Inflammatory macrophage treated with lipopolysaccharide for 1 hour (primary cell): ENCODE measurements around the gene SLC41A3.
"Not testable (repeated sequence)": the region's sequence is repeated elsewhere in the genome, so short reads cannot be mapped to it uniquely, and the experiment has no call there.

Experiments used
- DNase-seq, 2 donors: peaks; one replicate each; pipeline ENCODE4 v3.0.0-alpha.2; 2020 to 2022

The SLC41A3 gene

DNA sequence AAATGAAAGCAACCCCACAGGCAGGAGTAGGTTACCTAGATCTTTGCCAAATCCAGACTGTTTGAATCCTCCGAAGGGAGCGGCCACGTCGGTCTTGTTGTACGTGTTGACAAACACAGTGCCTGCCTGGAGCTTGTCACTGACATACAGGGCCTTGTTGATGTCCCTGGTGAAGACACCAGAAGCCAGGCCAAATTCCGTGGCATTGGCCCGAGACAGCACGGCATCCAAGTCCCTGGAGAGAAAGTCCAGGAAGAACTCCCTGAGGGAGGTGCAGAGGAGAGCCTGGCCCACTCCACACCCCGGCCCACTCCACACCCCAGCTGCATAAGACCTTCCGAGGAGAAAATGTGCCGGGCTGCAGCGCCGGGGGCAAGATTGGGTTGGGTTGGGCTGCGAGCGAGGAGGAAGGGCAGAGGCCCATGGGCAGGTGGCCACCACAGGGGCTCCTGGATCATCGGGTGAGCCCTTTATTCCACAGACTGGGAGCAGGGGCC lies 21.8 kb upstream of the SLC41A3 start:
- no peak for DNase-seq

DNA sequence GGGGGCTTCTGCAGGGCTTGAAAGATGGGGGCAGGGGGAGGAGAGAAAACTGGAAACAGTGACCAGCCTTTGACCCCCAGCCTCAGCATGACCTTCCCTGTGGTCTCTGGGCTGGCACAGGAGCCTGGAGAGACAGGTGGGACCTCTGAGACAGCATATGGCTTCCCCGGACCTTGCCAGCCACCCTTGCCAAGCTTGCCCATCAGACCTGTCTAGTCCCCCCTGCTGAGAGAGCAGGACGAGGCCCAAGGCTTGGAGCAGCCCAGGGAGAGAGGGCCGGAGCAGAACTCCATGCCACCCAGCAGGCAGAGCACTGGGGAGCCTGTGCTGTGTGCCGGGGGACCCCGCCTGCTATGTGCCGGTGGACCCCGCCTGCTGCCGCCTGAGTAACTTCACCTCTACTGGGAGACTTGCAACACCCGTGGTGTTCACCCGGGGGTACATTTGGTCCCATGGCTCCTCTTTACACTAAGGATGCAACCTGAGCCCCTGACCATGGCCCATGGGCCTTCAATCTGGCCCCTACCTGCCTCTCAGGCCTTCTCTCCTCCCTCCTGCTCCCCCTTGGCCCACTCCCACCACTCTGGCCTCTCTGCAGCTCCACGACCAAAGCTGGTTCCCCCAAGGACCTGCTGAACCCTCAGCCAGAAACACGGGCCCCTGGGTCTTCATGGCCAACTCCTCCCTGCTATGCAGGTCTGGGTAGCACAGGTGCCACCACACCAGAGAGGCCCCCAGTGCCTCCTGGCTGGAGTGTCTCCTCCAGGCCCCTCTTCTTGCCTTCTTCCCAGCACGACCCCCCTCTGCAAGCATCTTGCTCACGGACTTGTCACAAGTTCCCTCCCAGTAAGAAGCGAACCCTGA lies 21.1 kb upstream of the SLC41A3 start:
- DNase-seq: no peak

DNA sequence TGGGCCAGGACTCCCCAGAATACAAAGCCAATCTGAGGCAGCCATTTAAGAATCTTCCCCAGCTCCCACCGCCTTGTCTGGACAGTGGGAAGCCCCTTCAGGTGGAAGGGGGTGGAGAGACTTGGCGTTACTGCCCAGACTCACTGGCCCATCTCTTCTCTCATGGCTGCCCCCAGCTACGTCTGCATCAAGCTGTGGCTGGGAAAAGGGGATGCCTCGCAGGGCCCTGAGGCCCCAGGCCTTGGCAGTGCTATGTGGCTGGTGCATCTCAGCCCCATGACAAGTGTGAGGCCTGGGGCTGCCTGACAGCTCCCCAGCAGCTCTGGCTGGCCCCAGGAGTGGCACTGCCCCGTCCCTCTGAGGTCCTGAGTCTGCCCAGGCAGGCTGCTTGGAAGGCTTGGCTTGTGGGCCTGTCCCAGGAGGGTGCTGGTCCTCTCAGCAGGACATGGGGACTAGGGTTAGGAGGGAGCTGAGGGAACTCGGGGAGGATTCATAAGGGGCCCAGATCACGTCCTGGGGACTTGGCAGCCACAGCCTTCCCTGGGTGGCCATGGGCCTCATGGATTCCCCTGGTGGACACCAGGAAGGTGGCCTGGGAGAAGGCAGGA lies 20.2 kb upstream of the SLC41A3 start:
- DNase-seq: no peak

DNA sequence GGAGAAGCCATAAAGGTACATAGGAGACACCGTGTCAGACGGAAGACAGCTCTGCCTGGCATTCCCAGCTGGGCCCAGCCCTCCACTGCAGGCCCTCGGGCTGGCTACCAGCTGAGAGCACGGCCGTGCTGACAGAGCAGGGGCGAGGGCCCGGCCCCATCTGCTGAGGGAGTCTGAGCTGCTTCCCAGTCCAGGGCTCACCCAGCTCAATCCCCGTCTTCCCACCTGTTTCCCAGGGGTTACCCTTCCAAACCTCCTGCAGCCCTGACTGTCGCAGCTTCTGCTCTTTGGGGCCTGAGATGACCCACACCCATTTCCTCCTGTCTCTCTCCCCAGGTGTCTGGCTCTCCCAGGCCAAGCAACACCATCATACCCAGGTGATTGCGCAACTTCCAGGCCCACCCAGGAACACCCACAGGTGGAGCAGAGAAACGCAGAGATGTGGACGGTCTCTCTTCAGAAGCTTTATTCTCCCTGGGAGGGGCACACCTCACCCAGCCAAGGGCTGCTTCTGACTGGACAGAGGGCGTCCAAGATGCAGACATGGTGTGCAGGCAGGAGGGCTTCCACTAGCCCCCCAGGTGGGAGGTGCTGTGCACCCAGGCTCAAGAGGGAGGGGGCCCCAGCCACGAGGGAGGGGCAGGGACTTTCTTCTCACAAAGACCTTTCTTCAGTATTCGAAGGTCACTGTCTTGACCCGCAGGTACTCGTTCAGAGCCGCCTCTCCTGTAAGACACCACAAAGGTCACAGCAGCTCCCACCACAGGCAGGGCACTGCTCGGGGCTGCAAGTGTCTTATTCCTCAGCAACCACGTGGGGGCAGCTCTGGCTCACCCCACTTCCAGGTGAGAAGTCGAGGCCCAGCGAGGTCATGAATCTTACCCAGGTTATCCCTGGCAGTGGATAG lies 19.4 kb upstream of the SLC41A3 start:
- no peak for DNase-seq

DNA sequence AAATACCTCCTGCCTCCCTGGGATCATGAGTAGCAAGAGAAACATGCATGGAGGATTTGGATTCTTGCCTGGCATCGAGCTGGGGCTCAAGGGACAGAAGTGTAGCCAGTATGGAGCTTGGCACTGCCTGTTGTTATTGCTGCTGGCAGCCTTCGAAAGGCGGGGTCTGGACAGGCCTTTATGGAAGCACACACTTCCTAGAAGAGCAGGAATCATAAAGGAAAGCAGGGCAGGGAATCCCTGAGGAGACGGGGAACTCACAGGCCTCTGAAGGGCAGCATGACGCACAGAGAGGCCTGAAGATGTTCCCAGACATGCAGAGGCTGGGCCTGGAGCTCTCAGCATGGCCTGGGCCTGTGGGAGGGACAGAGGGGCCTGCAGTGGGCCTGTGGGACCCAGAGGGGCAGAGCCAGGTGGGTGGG lies 18.6 kb upstream of the SLC41A3 start:
- DNase-seq: no peak

- DNase-seq: no peak
These were observed 18.1 kb upstream of the SLC41A3 start for GRCh38 chr3:126102011-126102410.

DNA sequence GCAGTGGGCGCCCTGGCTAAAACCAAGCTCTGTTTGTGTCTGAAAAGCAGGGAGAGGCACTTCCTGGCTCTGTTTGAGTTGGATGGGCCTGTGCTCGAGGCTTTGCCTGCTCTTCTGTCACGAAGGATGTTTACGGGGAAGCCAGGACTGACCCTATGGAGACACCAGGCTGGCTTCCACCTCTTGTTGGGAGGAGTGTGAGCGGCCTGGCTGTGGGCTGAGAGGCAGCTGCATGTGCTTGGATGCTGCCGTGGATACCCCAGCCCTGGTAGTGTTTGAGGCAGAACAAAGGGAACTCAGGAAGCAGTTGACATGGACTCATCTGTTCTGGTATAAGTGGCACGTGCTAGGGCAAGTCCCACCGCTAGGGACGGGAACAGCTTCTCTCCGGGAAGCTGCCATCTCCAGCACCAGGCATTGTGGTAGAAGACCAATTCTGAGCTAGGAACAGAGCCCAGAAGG lies 17.6 kb upstream of the SLC41A3 start:
- DNase-seq: no peak

GRCh38 chr3:126100634-126101301 lies 16.8 kb upstream of the SLC41A3 start:
- DNase-seq: no peak

GRCh38 chr3:126100269-126100633 lies 16.3 kb upstream of the SLC41A3 start:
- no peak for DNase-seq

DNA sequence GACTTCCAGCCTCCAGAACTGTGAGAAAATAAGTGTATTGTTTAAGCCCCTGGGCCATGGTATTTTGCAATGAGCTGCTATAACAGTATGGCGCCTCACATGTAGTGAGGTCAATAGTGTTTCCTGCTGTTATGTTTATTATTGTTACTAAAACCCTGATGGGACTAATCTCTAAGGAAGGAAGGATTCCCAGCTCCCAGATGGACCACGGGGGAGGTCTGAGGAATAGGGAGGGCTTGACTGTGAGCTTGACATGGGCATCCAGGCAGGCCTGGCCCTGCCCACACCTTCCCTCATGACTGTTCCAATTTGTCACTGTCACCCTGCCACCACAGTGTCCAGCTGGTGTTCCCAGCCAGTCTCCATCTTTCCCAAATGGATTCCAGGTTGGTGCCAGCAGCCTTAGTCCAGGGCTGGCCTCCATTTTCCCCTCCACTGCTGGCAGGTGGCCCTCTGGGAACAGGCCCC lies 14.5 kb upstream of the SLC41A3 start:
- no peak for DNase-seq

DNA sequence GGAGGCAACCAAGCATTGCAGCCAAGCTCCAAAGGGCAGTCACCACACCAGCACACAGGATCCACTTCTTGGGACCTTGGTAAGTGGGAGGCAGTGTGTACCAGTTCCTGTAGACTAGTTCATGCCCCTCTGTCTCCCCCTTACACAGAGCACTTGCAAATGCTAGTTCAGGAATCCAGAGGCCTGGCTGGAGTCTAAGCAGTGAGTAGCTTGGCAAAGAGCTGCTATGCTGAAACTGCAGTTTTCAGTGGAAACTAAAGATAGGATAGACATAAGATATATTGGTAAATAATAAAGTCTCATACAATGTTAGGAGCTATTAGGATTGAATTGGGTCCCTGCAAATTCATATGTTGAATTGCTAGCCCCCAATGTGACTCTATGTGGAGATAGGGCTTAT lies 13.9 kb upstream of the SLC41A3 start:
- no peak for DNase-seq

- not testable (repeated sequence) for DNase-seq
These were observed 12.3 kb upstream of the SLC41A3 start for GRCh38 chr3:126096274-126096673.

- DNase-seq: not testable (repeated sequence)
These were observed 8.2 kb upstream of the SLC41A3 start for GRCh38 chr3:126092128-126092527.

- DNase-seq: no peak
These were observed 3.7 kb upstream of the SLC41A3 start for GRCh38 chr3:126087552-126088175.

- no peak for DNase-seq
These were observed 1.9 kb upstream of the SLC41A3 start for GRCh38 chr3:126085841-126086240.

GRCh38 chr3:126085276-126085675 lies 1.4 kb upstream of the SLC41A3 start:
- no peak for DNase-seq

GRCh38 chr3:126084768-126085180 lies 850 bp upstream of the SLC41A3 start:
- no peak for DNase-seq

DNA sequence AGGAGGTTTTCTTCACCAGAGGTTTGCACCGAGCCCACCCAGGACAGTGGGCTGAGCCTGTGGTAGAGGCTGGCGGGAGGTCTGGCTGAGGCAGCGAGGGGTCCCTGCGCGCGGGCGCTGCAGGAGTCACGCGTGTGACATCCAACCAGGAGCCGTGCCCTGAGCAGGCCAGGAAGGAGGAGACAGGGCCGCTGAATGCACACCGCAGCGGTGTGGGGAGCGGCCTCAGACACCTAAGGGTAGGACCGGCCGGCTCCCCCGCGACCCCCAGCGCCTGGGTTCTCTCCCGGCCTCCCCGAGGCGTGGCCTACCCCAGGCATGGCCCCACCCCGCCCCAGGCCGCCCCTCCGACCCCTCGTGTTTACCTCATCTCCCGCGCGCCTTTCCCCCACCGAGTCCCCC lies 412 bp downstream of the SLC41A3 start:
- no peak for DNase-seq

DNA sequence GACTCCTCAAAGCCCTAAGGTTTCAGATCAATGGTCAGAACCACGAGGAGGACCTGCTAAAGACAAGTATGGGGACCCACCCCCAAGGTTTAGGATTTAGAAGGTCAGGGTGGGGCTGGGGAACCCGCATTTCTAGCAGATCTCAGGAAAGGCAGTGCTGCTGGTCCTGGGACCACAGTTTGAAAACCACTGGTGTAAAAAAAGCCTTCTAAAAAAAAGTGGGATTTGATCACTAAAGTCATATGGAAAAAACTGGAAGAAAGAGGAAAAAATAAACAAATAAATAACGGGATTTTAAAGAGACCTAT lies 832 bp downstream of the SLC41A3 start:
- DNase-seq: no peak

GRCh38 chr3:126082362-126083137 lies 1.4 kb downstream of the SLC41A3 start:
- no peak for DNase-seq
